Measurements from ENCODE around the gene PARD6A. TPM values are rescaled to one million over a fixed set of nuclear protein-coding genes. Genes with fewer than 3 reads are reported as not detected.

The PARD6A gene
- total RNA-seq, 1 experiment from 2014 or later, result 4.4 TPM

- Histone ChIP-seq H4K20me1 (ENCODE audit: insufficient read depth) (no peaks in the 10 kb centered on the region), H3K79me2 (ENCODE audit: low read depth) (peaks cover 8% of the 10 kb centered on the region), H3K9me2 (ENCODE audit: insufficient read depth) (no peaks in the 10 kb centered on the region), H2AFZ (no peak overlapping the region), H3K36me3 (ENCODE audit: low read depth) (no peaks in the 10 kb centered on the region), H3K4me1 (replicated peaks; ENCODE audit: insufficient read depth) (peaks cover 7% of the 10 kb centered on the region), H3K4me2 (no peak overlapping the region), H3K27ac (no peak overlapping the region), H3K9me3 (ENCODE audit: insufficient read depth, low read depth) (no peaks in the 10 kb centered on the region), H3K4me3 (no peak overlapping the region), H3F3A (ENCODE audit: insufficient read depth, low read depth) (peaks cover 9% of the 10 kb centered on the region), H3K27me3 (ENCODE audit: insufficient read depth, low read depth) (no peaks in the 10 kb centered on the region)
- no peak for TF ChIP-seq EZH2 (IDR thresholded peaks at IDR 0.05; ENCODE audit: low read depth)
- TF ChIP-seq, protein P1, sequence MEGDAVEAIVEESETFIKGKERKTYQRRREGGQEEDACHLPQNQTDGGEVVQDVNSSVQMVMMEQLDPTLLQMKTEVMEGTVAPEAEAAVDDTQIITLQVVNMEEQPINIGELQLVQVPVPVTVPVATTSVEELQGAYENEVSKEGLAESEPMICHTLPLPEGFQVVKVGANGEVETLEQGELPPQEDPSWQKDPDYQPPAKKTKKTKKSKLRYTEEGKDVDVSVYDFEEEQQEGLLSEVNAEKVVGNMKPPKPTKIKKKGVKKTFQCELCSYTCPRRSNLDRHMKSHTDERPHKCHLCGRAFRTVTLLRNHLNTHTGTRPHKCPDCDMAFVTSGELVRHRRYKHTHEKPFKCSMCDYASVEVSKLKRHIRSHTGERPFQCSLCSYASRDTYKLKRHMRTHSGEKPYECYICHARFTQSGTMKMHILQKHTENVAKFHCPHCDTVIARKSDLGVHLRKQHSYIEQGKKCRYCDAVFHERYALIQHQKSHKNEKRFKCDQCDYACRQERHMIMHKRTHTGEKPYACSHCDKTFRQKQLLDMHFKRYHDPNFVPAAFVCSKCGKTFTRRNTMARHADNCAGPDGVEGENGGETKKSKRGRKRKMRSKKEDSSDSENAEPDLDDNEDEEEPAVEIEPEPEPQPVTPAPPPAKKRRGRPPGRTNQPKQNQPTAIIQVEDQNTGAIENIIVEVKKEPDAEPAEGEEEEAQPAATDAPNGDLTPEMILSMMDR (conservative IDR thresholded peaks at IDR 0.05), result no peak
- peak in 1 of 2 experiments; percentile 25 for DNase-seq
- intact Hi-C loops (cut with micrococcal nuclease; ENCODE audit: unreplicated experiment), result loop anchor here (2.0 kb wide), 2 partner anchors 99 to 141 kb away; partner anchors contain the start of gene CTCF
- ChIA-PET POLR2A (ENCODE audit: unreplicated experiment) (interaction anchor here (0.6 kb wide), 1 partner anchor 145 kb away, joined by 3 read pairs; the partner anchor contains the start of gene TSNAXIP1), CTCF (no interaction called here)
- no TSS peak for BruUV-seq (replicated peaks)
Observed at GRCh38 chr16:67661886-67662652, 1.3 kb downstream of the PARD6A start.

- CTCF ChIA-PET, result no interaction called here
- POLR2A ChIA-PET (ENCODE audit: unreplicated experiment), result interaction anchor here (0.6 kb wide), 1 partner anchor 144 kb away, joined by 3 read pairs; the partner anchor contains the start of gene TSNAXIP1
Observed at GRCh38 chr16:67662653-67663010, 1.9 kb downstream of the PARD6A start.

GRCh38 chr16:67663151-67663876, 2.6 kb downstream of the PARD6A start:
- intact Hi-C loops (cut with micrococcal nuclease; ENCODE audit: unreplicated experiment), result no loop called here
- CTCF ChIA-PET, result interaction anchor here (0.6 kb wide), 1 partner anchor 184 kb away, joined by 4 read pairs; the partner anchor contains the start of gene CENPT
- Histone ChIP-seq H3K4me2 (no peak overlapping the region), H3K79me2 (ENCODE audit: low read depth) (peaks cover 8% of the 10 kb centered on the region), H3K9me3 (ENCODE audit: insufficient read depth, low read depth) (no peaks in the 10 kb centered on the region), H3K9me2 (ENCODE audit: insufficient read depth) (no peaks in the 10 kb centered on the region), H3K27me3 (ENCODE audit: insufficient read depth, low read depth) (no peaks in the 10 kb centered on the region), H3K4me1 (replicated peaks; ENCODE audit: insufficient read depth) (peaks cover 7% of the 10 kb centered on the region), H3K36me3 (ENCODE audit: low read depth) (no peaks in the 10 kb centered on the region), H4K20me1 (ENCODE audit: insufficient read depth) (no peaks in the 10 kb centered on the region), H3K4me3 (no peak overlapping the region), H3F3A (ENCODE audit: insufficient read depth, low read depth) (peaks cover 9% of the 10 kb centered on the region), H3K27ac (no peak overlapping the region), H2AFZ (no peak overlapping the region)
- BruUV-seq (replicated peaks), result no TSS peak
- DNase-seq, result peak in 1 of 2 experiments; percentile 31
- TF ChIP-seq, protein P1 (conservative IDR thresholded peaks at IDR 0.05), result peak; percentile 39; the same call in 1 of the 2 replicates
- TF ChIP-seq EZH2 (IDR thresholded peaks at IDR 0.05; ENCODE audit: low read depth), result no peak
- POLR2A ChIA-PET (ENCODE audit: unreplicated experiment), result interaction anchor here (0.6 kb wide), 1 partner anchor 78 kb away, joined by 4 read pairs; no protein-coding TSS in a partner anchor

More at GRCh38 chr16:67662653-67663010, 1.9 kb downstream of the PARD6A start:
- H4K20me1 ChIP-seq (ENCODE audit: insufficient read depth), result no peaks in the 10 kb centered on the region
- no peaks in the 10 kb centered on the region for H3K9me2 ChIP-seq (ENCODE audit: insufficient read depth)
- peaks cover 8% of the 10 kb centered on the region for H3K79me2 ChIP-seq (ENCODE audit: low read depth)
- no peak overlapping the region for H3K4me2 ChIP-seq
- peak in 1 of 2 experiments; percentile 12 for DNase-seq
- no peak overlapping the region for H3K27ac ChIP-seq
- intact Hi-C loops (cut with micrococcal nuclease; ENCODE audit: unreplicated experiment), result no loop called here
- H3F3A ChIP-seq (ENCODE audit: insufficient read depth, low read depth), result peaks cover 9% of the 10 kb centered on the region
- H3K36me3 ChIP-seq (ENCODE audit: low read depth), result no peaks in the 10 kb centered on the region
- no TSS peak for BruUV-seq (replicated peaks)
- TF ChIP-seq, protein P1 (conservative IDR thresholded peaks at IDR 0.05), result no peak
- TF ChIP-seq EZH2 (IDR thresholded peaks at IDR 0.05; ENCODE audit: low read depth), result no peak
- H2AFZ ChIP-seq, result no peak overlapping the region
- peaks cover 7% of the 10 kb centered on the region for H3K4me1 ChIP-seq (replicated peaks; ENCODE audit: insufficient read depth)
- H3K9me3 ChIP-seq (ENCODE audit: insufficient read depth, low read depth), result no peaks in the 10 kb centered on the region
- H3K27me3 ChIP-seq (ENCODE audit: insufficient read depth, low read depth), result no peaks in the 10 kb centered on the region
- H3K4me3 ChIP-seq, result no peak overlapping the region
